ENCODE measurements around the gene MAEA.

MAEA gene

GRCh38 chr4:1340181-1340747 is 50.6 kb downstream of the MAEA start:
- TF ChIP-seq, protein P1, sequence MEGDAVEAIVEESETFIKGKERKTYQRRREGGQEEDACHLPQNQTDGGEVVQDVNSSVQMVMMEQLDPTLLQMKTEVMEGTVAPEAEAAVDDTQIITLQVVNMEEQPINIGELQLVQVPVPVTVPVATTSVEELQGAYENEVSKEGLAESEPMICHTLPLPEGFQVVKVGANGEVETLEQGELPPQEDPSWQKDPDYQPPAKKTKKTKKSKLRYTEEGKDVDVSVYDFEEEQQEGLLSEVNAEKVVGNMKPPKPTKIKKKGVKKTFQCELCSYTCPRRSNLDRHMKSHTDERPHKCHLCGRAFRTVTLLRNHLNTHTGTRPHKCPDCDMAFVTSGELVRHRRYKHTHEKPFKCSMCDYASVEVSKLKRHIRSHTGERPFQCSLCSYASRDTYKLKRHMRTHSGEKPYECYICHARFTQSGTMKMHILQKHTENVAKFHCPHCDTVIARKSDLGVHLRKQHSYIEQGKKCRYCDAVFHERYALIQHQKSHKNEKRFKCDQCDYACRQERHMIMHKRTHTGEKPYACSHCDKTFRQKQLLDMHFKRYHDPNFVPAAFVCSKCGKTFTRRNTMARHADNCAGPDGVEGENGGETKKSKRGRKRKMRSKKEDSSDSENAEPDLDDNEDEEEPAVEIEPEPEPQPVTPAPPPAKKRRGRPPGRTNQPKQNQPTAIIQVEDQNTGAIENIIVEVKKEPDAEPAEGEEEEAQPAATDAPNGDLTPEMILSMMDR (IDR thresholded peaks at IDR 0.05; ENCODE audit: low read length): no peak
- Histone ChIP-seq H3K4me3 (ENCODE audit: low read depth, low read length, poor library complexity, severe bottlenecking) (no peak overlapping the region), H2AFZ (ENCODE audit: low read length) (no peak overlapping the region), H3F3A (ENCODE audit: insufficient read depth, low read length) (no peaks in the 10 kb centered on the region), H3K9me2 (ENCODE audit: low read depth, low read length) (no peaks in the 10 kb centered on the region), H3K27me3 (ENCODE audit: insufficient read depth, low read length) (no peaks in the 10 kb centered on the region), H4K20me1 (ENCODE audit: insufficient read depth, low read length) (no peaks in the 10 kb centered on the region), H3K4me2 (ENCODE audit: low read length) (no peak overlapping the region), H3K9me3 (ENCODE audit: low read length) (no peaks in the 10 kb centered on the region), H3K4me1 (ENCODE audit: insufficient read depth, low read length, severe bottlenecking) (no peaks in the 10 kb centered on the region), H3K79me2 (ENCODE audit: insufficient read depth, low read length) (no peaks in the 10 kb centered on the region), H3K36me3 (ENCODE audit: insufficient read depth, low read length) (peaks cover 56% of the 10 kb centered on the region), H3K27ac (ENCODE audit: low read depth, low read length, poor library complexity, severe bottlenecking) (no peak overlapping the region), H3K9ac (ENCODE audit: low read length) (no peak overlapping the region)

DNA sequence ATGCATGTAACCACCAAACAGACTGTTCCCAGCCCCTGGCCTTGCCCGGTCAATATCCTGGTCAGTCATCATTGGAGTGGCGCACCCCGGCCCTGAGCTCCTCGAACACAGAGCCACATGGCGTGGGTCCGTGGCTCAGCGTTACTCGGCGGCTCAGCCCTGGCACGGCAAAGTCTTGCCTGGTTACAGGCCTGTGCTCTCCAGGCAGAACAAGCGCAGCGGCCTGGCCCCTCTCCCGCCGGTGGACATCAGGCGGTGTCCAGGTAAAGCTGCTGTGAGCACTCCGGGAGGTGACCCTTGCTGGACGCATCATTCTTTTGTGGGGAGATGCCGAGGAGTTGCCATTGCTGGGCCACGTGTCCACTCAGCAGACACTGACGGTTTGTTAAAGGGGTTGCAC is 51.2 kb downstream of the MAEA start:
- Histone ChIP-seq H3F3A (ENCODE audit: insufficient read depth, low read length) (no peaks in the 10 kb centered on the region), H3K9me2 (ENCODE audit: low read depth, low read length) (no peaks in the 10 kb centered on the region), H3K36me3 (ENCODE audit: insufficient read depth, low read length) (peaks cover 56% of the 10 kb centered on the region), H3K4me3 (ENCODE audit: low read depth, low read length, poor library complexity, severe bottlenecking) (no peak overlapping the region), H3K4me2 (ENCODE audit: low read length) (no peak overlapping the region), H3K27me3 (ENCODE audit: insufficient read depth, low read length) (no peaks in the 10 kb centered on the region), H3K27ac (ENCODE audit: low read depth, low read length, poor library complexity, severe bottlenecking) (no peak overlapping the region), H3K9me3 (ENCODE audit: low read length) (no peaks in the 10 kb centered on the region), H2AFZ (ENCODE audit: low read length) (no peak overlapping the region), H4K20me1 (ENCODE audit: insufficient read depth, low read length) (no peaks in the 10 kb centered on the region), H3K9ac (ENCODE audit: low read length) (no peak overlapping the region), H3K79me2 (ENCODE audit: insufficient read depth, low read length) (no peaks in the 10 kb centered on the region), H3K4me1 (ENCODE audit: insufficient read depth, low read length, severe bottlenecking) (peaks cover 5% of the 10 kb centered on the region)
- TF ChIP-seq, protein P1 (IDR thresholded peaks at IDR 0.05; ENCODE audit: low read length): no peak
- no peak for TF ChIP-seq EZH2 (IDR thresholded peaks at IDR 0.05; ENCODE audit: borderline replicate concordance, low read length)

GRCh38 chr4:1342003-1342402 is 52.3 kb downstream of the MAEA start:
- no peak overlapping the region for H3K27ac ChIP-seq (ENCODE audit: low read depth, low read length, poor library complexity, severe bottlenecking)
- no peaks in the 10 kb centered on the region for H3K79me2 ChIP-seq (ENCODE audit: insufficient read depth, low read length)
- H3K4me1 ChIP-seq (ENCODE audit: insufficient read depth, low read length, severe bottlenecking): peaks cover 6% of the 10 kb centered on the region
- no peaks in the 10 kb centered on the region for H3K9me3 ChIP-seq (ENCODE audit: low read length)
- no peaks in the 10 kb centered on the region for H4K20me1 ChIP-seq (ENCODE audit: insufficient read depth, low read length)
- H3K9ac ChIP-seq (ENCODE audit: low read length): no peak overlapping the region
- no peak overlapping the region for H3K4me3 ChIP-seq (ENCODE audit: low read depth, low read length, poor library complexity, severe bottlenecking)
- TF ChIP-seq EZH2 (IDR thresholded peaks at IDR 0.05; ENCODE audit: borderline replicate concordance, low read length): no peak
- TF ChIP-seq, protein P1 (IDR thresholded peaks at IDR 0.05; ENCODE audit: low read length): no peak
- no peaks in the 10 kb centered on the region for H3F3A ChIP-seq (ENCODE audit: insufficient read depth, low read length)
- H3K9me2 ChIP-seq (ENCODE audit: low read depth, low read length): no peaks in the 10 kb centered on the region
- peaks cover 45% of the 10 kb centered on the region for H3K36me3 ChIP-seq (ENCODE audit: insufficient read depth, low read length)
- H2AFZ ChIP-seq (ENCODE audit: low read length): no peak overlapping the region
- no peaks in the 10 kb centered on the region for H3K27me3 ChIP-seq (ENCODE audit: insufficient read depth, low read length)
- no peak overlapping the region for H3K4me2 ChIP-seq (ENCODE audit: low read length)

Data from OCI-LY1 (cell line).